H1 (cell line): ENCODE measurements around the gene NDC1. TPM values are rescaled to one million over a fixed set of nuclear protein-coding genes. Genes with fewer than 3 reads are reported as not detected.

ENCODE experiments used
- CTCF ChIA-PET: fragments of 300-600 bp; sonication (Branson Sonifier 250); formaldehyde crosslinking; loops from one replicate; lab custom pipeline; 2021; ENCODE audit not compliant: partially characterized antibody; lab: Charles Lee
- POLR2A ChIA-PET: fragments of 300-600 bp; sonication (Branson Sonifier 250); formaldehyde crosslinking; loops from one replicate; lab custom pipeline; 2021; ENCODE audit warnings: inconsistent platforms; ENCODE audit not compliant: partially characterized antibody; lab: Charles Lee
- DNase-seq, 2 experiments: peaks; one replicate each; pipeline versions ENCODE4 v3.0.0 to v3.0.0-alpha.2; 2010 to 2022; ENCODE audit warnings: low spot score in 2 of 2, low read depth in 1 of 2, mixed read lengths in 1 of 2
- FAIRE-seq: peaks from 2 replicates; lab custom pipeline; 2011; peaks lifted over from hg19 to GRCh38; lab: Jason Lieb, UNC
- H2AFZ ChIP-seq: 2 replicates; pipeline ENCODE4 v1.8.1; 2012; ENCODE audit warnings: low read length, inconsistent platforms
- H2AK5ac ChIP-seq: 2 replicates; pipeline ENCODE4 v1.6.1; 2013; ENCODE audit warnings: low read depth, low read length
- H2BK120ac ChIP-seq: replicated peaks from 2 replicates; pipeline ENCODE3; 2013; ENCODE audit warnings: low read depth, low read length, inconsistent platforms
- H2BK12ac ChIP-seq: 2 replicates; pipeline ENCODE4 v1.6.1; 2013; ENCODE audit warnings: low read depth, low read length
- H2BK15ac ChIP-seq: 2 replicates; pipeline ENCODE4 v1.6.1; 2013; ENCODE audit warnings: low read length
- H2BK20ac ChIP-seq: 2 replicates; pipeline ENCODE4 v1.6.1; 2013; ENCODE audit warnings: low read length
- H2BK5ac ChIP-seq: 2 replicates; pipeline ENCODE4 v1.6.1; 2013; ENCODE audit warnings: low read depth, low read length
- H3K14ac ChIP-seq: 2 replicates; pipeline ENCODE4 v1.6.1; 2013; ENCODE audit warnings: inconsistent platforms; ENCODE audit not compliant: insufficient read length
- H3K18ac ChIP-seq: 2 replicates; pipeline ENCODE4 v1.6.1; 2013; ENCODE audit warnings: low read length; ENCODE audit errors: extremely low read depth
- H3K23ac ChIP-seq: 2 replicates; pipeline ENCODE4 v1.6.1; 2013; ENCODE audit warnings: inconsistent platforms; ENCODE audit not compliant: insufficient read length
- H3K23me2 ChIP-seq: 2 replicates; pipeline ENCODE4 v1.6.1; 2013; ENCODE audit warnings: low read depth, low read length
- H3K27ac ChIP-seq: 2 replicates; pipeline ENCODE4 v1.6.1; 2011; ENCODE audit warnings: low read depth, low read length, inconsistent platforms
- H3K27me3 ChIP-seq, 4 experiments: replicated peaks in 1 of 4; 1 replicate in 1 of 4; 2 replicates in 3 of 4; pipeline versions ENCODE4 v1.6.1 to v1.8.1; 2011 to 2013; ENCODE audit warnings: low read length in 3 of 4, mild to moderate bottlenecking in 3 of 4, inconsistent platforms in 2 of 4, mixed read lengths in 2 of 4, moderate library complexity in 1 of 4; ENCODE audit not compliant: control insufficient read depth in 3 of 4, insufficient read depth in 3 of 4; ENCODE audit errors: extremely low read depth in 1 of 4
- H3K36me3 ChIP-seq, 4 experiments: 2 replicates each; pipeline versions ENCODE4 v1.6.1 to v1.8.1; 2011 to 2013; ENCODE audit warnings: mild to moderate bottlenecking in 4 of 4, low read length in 3 of 4, moderate library complexity in 2 of 4, control low read depth in 1 of 4, inconsistent platforms in 1 of 4; ENCODE audit not compliant: insufficient read depth in 4 of 4, control insufficient read depth in 2 of 4
- H3K4ac ChIP-seq: replicated peaks from 2 replicates; pipeline ENCODE3; 2013; ENCODE audit warnings: low read length, low read depth, mixed read lengths, inconsistent platforms; ENCODE audit not compliant: insufficient read length
- H3K4me1 ChIP-seq, 4 experiments: replicated peaks in 1 of 4; 1 replicate in 1 of 4; 2 replicates in 3 of 4; pipeline versions ENCODE4 v1.6.1 to v1.8.1; 2011 to 2013; ENCODE audit warnings: low read length in 3 of 4, inconsistent platforms in 2 of 4, mixed read lengths in 1 of 4; ENCODE audit not compliant: insufficient read depth in 4 of 4, control insufficient read depth in 3 of 4
- H3K4me2 ChIP-seq, 2 experiments: 2 replicates each; pipeline versions ENCODE4 v1.6.1 to v1.8.1; 2011 to 2013; ENCODE audit warnings: low read depth in 2 of 2, low read length in 2 of 2, control low read depth in 1 of 2, inconsistent platforms in 1 of 2, mild to moderate bottlenecking in 1 of 2; ENCODE audit not compliant: insufficient read depth in 1 of 2
- H3K4me3 ChIP-seq, 4 experiments: fragments of 200-600, 300-600 bp in 1 of 4; sonication (generic), shearing (Covaris generic), sonication (Bioruptor Twin) in 1 of 4; 2 replicates each; pipeline versions ENCODE4 v1.5.1 to v1.8.1; 2011 to 2016; ENCODE audit warnings: low read length in 4 of 4, low read depth in 3 of 4, control low read depth in 2 of 4, inconsistent platforms in 2 of 4, mild to moderate bottlenecking in 2 of 4, mixed read lengths in 1 of 4, moderate library complexity in 1 of 4; ENCODE audit not compliant: insufficient read depth in 2 of 4; ENCODE audit errors: extremely low read depth in 1 of 4
- H3K56ac ChIP-seq: replicated peaks from 2 replicates; pipeline ENCODE3; 2013; ENCODE audit warnings: low read depth, mild to moderate bottlenecking, mixed read lengths, low read length, inconsistent platforms; ENCODE audit not compliant: insufficient read length
- H3K79me1 ChIP-seq: 2 replicates; pipeline ENCODE4 v1.6.1; 2013; ENCODE audit warnings: low read depth, low read length, control low read depth
- H3K79me2 ChIP-seq, 2 experiments: 2 replicates each; pipeline versions ENCODE4 v1.6.1 to v1.8.1; 2012 to 2013; ENCODE audit warnings: low read length in 2 of 2, mild to moderate bottlenecking in 2 of 2, inconsistent platforms in 1 of 2; ENCODE audit not compliant: insufficient read depth in 2 of 2, control insufficient read depth in 1 of 2
- H3K9ac ChIP-seq, 4 experiments: replicated peaks in 1 of 4; 1 replicate in 1 of 4; 2 replicates in 3 of 4; pipeline versions ENCODE4 v1.6.1 to v1.8.1; 2011 to 2013; ENCODE audit warnings: low read depth in 3 of 4, low read length in 3 of 4, control low read depth in 2 of 4, mild to moderate bottlenecking in 2 of 4, moderate library complexity in 2 of 4, inconsistent platforms in 1 of 4; ENCODE audit errors: extremely low read depth in 1 of 4
- H3K9me3 ChIP-seq, 2 experiments: 2 replicates each; pipeline versions ENCODE4 v1.6.1 to v1.8.1; 2012 to 2013; ENCODE audit warnings: mild to moderate bottlenecking in 2 of 2, moderate library complexity in 2 of 2, control low read depth in 1 of 2, inconsistent platforms in 1 of 2, low read depth in 1 of 2, low read length in 1 of 2, mixed read lengths in 1 of 2; ENCODE audit not compliant: insufficient read depth in 2 of 2
- H4K20me1 ChIP-seq, 2 experiments: replicated peaks in 1 of 2; 2 replicates each; pipeline versions ENCODE3 to v1.8.1; 2011 to 2013; ENCODE audit warnings: inconsistent platforms in 2 of 2, low read length in 2 of 2, mild to moderate bottlenecking in 1 of 2; ENCODE audit not compliant: insufficient read depth in 2 of 2, control insufficient read depth in 1 of 2
- H4K5ac ChIP-seq: 2 replicates; pipeline ENCODE4 v1.6.1; 2013; ENCODE audit warnings: low read length, low read depth, mixed read lengths, inconsistent platforms; ENCODE audit not compliant: insufficient read length
- H4K8ac ChIP-seq: 2 replicates; pipeline ENCODE4 v1.8.0; 2013; ENCODE audit warnings: mild to moderate bottlenecking, moderate library complexity, low read length, inconsistent platforms; ENCODE audit not compliant: insufficient read depth; ENCODE audit errors: extremely low read depth
- H4K91ac ChIP-seq: replicated peaks from 2 replicates; pipeline ENCODE3; 2013; ENCODE audit warnings: low read length, mixed read lengths, inconsistent platforms; ENCODE audit not compliant: insufficient read length
- CTBP2 ChIP-seq: IDR thresholded peaks from 2 replicates; pipeline ENCODE4 v1.7.0; 2011; ENCODE audit warnings: borderline replicate concordance, mild to moderate bottlenecking, moderate library complexity, mixed read lengths, low read length; ENCODE audit not compliant: insufficient read depth, insufficient read length
- MAX ChIP-seq: IDR thresholded peaks from 2 replicates; pipeline ENCODE4 v1.6.1; 2012; ENCODE audit warnings: inconsistent platforms
- POLR2A ChIP-seq, 2 experiments: IDR thresholded peaks; 1 replicate in 1 of 2; 2 replicates in 1 of 2; pipeline ENCODE4 v1.6.1; 2011; ENCODE audit warnings: low read depth in 2 of 2, low read length in 2 of 2, mild to moderate bottlenecking in 2 of 2; ENCODE audit errors: control extremely low read depth in 1 of 2
- POLR2AphosphoS5 ChIP-seq: IDR thresholded peaks from 2 replicates; pipeline ENCODE4 v1.6.1; 2011; ENCODE audit warnings: low read depth, low read length
- RBBP5 ChIP-seq: IDR thresholded peaks from 2 replicates; pipeline ENCODE4 v1.7.1; 2012; ENCODE audit warnings: low read depth, mild to moderate bottlenecking, inconsistent platforms, low read length, moderate library complexity, borderline replicate concordance
- RFX5 ChIP-seq: IDR thresholded peaks from 2 replicates; pipeline ENCODE4 v1.6.1; 2011; ENCODE audit warnings: low read depth, low read length, improper control_type of control experiment, borderline replicate concordance
- RNF2 ChIP-seq: fragments of 200-900, 300-1000 bp; sonication (generic); IDR thresholded peaks from 2 replicates; pipeline ENCODE4 v1.7.1; 2016; ENCODE audit warnings: borderline replicate concordance, low read depth, mild to moderate bottlenecking, antibody characterized with exemption, low read length; ENCODE audit not compliant: poor library complexity, severe bottlenecking; ENCODE audit errors: missing control alignments
- SP1 ChIP-seq: IDR thresholded peaks from 2 replicates; pipeline ENCODE4 v1.6.1; 2011; ENCODE audit warnings: low read depth, low read length
- WGBS, 2 experiments: shearing (Covaris generic) in 1 of 2; methylation state at CpG; one replicate each; pipeline versions ENCODE4 v1.1.6 to v1.1.7; 2013 to 2015; ENCODE audit warnings: low lambda C conversion rate in 2 of 2, mixed read lengths in 2 of 2, inconsistent platforms in 1 of 2, low coverage in 1 of 2, missing lambda C conversion rate in 1 of 2; ENCODE audit not compliant: insufficient replicate concordance in 2 of 2, insufficient coverage in 1 of 2, insufficient read length in 1 of 2; ENCODE audit errors: extremely low coverage in 1 of 2, missing lambda C conversion rate in 1 of 2; 5-methylcytosine and 5-hydroxymethylcytosine counted together
- polyA plus RNA-seq, 7 experiments: library from polyadenylated mRNA; depleted of rRNA in 3 of 7; stranded (reverse) in 5 of 7; unstranded in 2 of 7; fragments of >200 nt in 5 of 7; fragments of 200-250 nt in 2 of 7; gene quantifications; 1 replicate in 5 of 7; 2 replicates in 1 of 7; 4 replicates in 1 of 7; pipeline versions ENCODE4 v1.2.1 to v1.2.3, GENCODE V29; 2011 to 2013; ENCODE audit warnings: missing spikeins in 2 of 7, mixed read lengths in 2 of 7
- total RNA-seq: library from RNA; stranded (reverse); fragmentation: NEBNext Ultra II Directional; extraction: Animal tissue kit (Norgen Biotek cat#: 25700); gene quantifications from 2 replicates; pipeline ENCODE4 v1.2.1, GENCODE V29; 2021

NDC1 gene
- total and polyA plus RNA-seq, 2 of the 8 experiments (the other 6 are each of a cell fraction or from before 2014, with no cell fraction given), result 62.9 to 66.1 TPM

GRCh38 chr1:53738205-53739108, 99.6 kb downstream of the NDC1 start:
- no peak for FAIRE-seq
- H3K23ac ChIP-seq, result no peak overlapping the region
- WGBS, 2 experiments, result 6% methylated on average over 85 of the region's 101 CpGs; no CpG with 5 or more reads in 1 of the 2 experiments
- CTCF ChIA-PET, result interaction anchor here (1.1 to 5.1 kb wide), 2 partner anchors 13 to 19 kb away, joined by 3 to 39 read pairs; no protein-coding TSS in a partner anchor
- H3K4ac ChIP-seq, result no peak overlapping the region
- POLR2A ChIA-PET, result interaction anchor here (0.9 kb wide), 1 partner anchor 22 kb away, joined by 3 read pairs; no protein-coding TSS in a partner anchor
- DNase-seq, result peak in 1 of 2 experiments; percentile 60
- H2AK5ac ChIP-seq, result no peak overlapping the region
- H3K23me2 ChIP-seq, result peaks cover 13% of the 10 kb centered on the region; the same call in 1 of the 2 replicates
- H4K5ac ChIP-seq, result no peak overlapping the region
- H2BK120ac ChIP-seq, result no peak overlapping the region
- no peak overlapping the region for H4K91ac ChIP-seq
- no peak overlapping the region for H2BK20ac ChIP-seq
- H4K8ac ChIP-seq, result peak overlapping the region; percentile 43
- H2BK12ac ChIP-seq, result peak overlapping the region; percentile 50; the same call in 1 of the 2 replicates
- peaks cover 41 to 56% (median 55%) of the 10 kb centered on the region in 4 experiments for H3K27me3 ChIP-seq
- no peaks in the 10 kb centered on the region for H3K9me3 ChIP-seq
- no peaks in the 10 kb centered on the region for H3K79me1 ChIP-seq
- H2BK15ac ChIP-seq, result no peak overlapping the region
- H4K20me1 ChIP-seq, result peaks cover 0 to 11% of the 10 kb centered on the region in 2 experiments
- peak overlapping the region; percentile 31 to 61 (median 36) for H3K4me3 ChIP-seq
- no peak overlapping the region for H3K27ac ChIP-seq
- peak overlapping the region; percentile 4; the same call in 1 of the 2 replicates for H2AFZ ChIP-seq
- no peak overlapping the region for H2BK5ac ChIP-seq
- peak overlapping the region in 2 of 4 experiments; percentile 7 to 20; a peak in 2 of 7 replicates for H3K9ac ChIP-seq
- H3K56ac ChIP-seq, result no peak overlapping the region
- H3K4me2 ChIP-seq, result peak overlapping the region; percentile 77 to 98
- no peak overlapping the region for H3K14ac ChIP-seq
- H3K36me3 ChIP-seq, result peaks cover 0 to 3% (median 0%) of the 10 kb centered on the region in 4 experiments; a peak in 1 of 8 replicates
- H3K18ac ChIP-seq, result no peak overlapping the region; the same call in 1 of the 2 replicates
- no peaks in the 10 kb centered on the region for H3K79me2 ChIP-seq
- peaks cover 0 to 9% (median 3%) of the 10 kb centered on the region in 4 experiments; a peak in 5 of 7 replicates for H3K4me1 ChIP-seq
- peak; percentile 69 for TF ChIP-seq RNF2
- no peak for TF ChIP-seq MAX
- no peak for TF ChIP-seq POLR2A (IDR thresholded peaks at IDR 0.05; ENCODE audit: control extremely low read depth in 1 of 2, low read depth in 2 of 2, low read length in 2 of 2)
- TF ChIP-seq RFX5, result no peak
- no peak for TF ChIP-seq CTBP2
- 0 out of 2 replicates have a peak, but pooled peaks have one; percentile 41 for TF ChIP-seq RBBP5
- no peak for TF ChIP-seq SP1
- no peak for TF ChIP-seq POLR2AphosphoS5
